ENCODE measurements around the gene ARSI. TPM values are rescaled to one million over a fixed set of nuclear protein-coding genes. Genes with fewer than 3 reads are reported as not detected.

The ARSI gene
- total RNA-seq, 1 donor from 2014 or later: 1.7 TPM

DNA sequence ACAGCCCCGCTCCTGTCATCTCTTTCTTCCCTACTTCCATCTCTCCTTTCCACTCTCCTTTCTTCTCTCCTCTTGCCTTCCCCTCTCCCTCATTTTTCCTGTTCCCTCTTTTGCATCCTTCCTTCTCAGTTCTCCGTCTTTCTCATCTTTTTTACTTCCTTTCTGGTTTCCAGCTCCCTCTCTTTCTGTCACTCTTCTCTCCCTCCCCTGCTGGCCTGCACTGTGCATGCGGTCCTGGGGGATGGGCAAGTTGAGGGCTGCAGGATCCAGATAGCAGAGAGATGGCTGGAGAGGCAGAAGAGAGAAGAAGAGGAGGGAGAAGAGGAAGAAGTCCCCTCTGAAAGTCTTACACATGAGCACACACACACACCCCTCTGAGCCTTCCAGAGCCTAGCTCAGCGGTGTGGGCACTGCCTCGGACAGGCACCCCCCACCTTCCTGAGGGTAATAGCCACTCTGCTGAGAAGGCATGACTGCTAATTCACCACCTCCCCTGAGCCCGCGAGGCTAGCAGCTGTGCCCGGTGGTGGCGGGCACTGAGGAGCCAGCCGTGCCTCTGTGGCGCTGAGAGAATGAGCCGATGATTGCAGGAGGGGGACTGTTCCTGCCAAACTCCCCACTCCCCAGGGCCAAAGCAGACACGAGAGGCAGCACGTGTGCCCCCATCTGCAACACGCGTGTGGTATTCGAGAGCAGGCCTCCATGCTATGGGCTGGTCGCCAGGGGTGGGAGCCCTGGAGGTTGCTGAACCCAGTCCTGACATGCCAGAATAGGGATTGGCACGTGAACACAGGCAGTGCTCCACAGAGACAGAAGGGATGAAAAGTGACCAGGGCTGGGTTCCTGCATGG, 9.4 kb downstream of the ARSI start:
- ATAC-seq: no peak

DNA sequence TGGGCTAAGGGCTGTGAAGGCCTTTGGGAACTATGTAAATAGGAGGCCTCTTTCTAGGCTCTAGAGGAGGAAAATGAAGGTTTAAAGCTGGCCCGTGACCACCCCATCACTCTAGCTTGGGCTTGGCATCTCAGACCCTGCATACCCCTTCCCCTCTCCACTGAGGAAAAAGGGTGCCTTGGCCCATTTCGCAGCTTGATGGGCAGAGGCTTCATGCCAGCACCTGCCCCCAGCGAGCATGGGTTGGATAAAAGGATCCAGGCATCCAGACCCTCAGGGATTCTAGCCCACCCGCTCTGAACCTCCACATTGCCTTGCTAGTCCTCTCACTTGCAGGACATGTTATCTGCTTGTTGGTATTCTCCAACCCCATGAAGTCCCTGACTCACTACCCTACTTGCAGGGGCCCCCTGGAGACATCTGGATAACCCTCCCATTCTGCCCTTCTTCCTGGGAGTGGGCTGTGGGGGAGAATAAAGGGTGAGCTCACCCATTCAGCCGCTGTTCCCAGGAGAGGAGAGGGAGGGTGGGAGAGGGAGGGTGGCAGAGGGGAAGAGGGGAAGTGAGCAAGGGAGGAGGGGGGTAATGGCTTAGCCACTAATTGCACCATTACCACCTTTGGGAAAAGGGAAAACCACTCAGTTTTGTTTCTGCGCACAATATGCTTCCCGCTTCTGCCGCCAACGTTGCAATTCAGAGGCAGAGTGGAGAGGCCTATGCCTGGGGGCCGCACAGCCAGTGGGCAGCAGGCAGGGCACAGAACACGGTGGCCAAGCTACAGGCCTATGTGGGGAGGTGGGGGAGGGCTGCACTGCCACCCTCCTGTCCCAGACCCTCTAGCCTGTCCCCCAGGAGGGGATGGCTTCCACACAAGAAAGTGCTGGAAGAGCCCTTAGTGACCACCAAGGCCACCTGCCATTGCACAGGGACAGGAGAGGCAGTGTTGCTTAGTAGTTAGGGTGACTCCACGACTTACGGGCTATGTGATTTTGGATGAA, 11.0 kb downstream of the ARSI start:
- ATAC-seq: no peak

- ATAC-seq: no peak
Measured at GRCh38 chr5:150289551-150290390, 12.9 kb downstream of the ARSI start, which contains the start of gene CAMK2A. Gene CAMK2A (minus strand): TSS chr5:150289773. CDS start chr5:150289625, 148 bp downstream.

GRCh38 chr5:150288791-150289190, 13.9 kb downstream of the ARSI start:
- ATAC-seq: no peak

DNA sequence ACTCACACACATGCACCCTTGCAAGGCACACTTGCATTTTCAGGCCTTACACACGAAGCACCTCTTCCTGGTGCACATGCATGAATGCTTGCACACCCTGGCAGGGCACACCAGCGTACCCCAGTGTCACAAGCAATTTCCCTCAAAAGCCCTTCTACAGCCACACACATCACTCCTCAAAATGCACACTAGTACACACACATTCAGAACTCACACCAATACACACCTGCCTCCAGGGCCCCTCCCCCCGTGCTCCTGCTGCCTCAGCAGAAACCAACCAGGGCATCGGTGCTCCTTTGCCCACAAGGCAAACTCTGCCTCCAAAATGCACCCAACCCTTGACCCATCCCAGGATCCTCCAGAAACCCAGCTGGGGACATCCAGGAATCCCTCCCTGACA, 14.3 kb downstream of the ARSI start:
- no peak for ATAC-seq

DNA sequence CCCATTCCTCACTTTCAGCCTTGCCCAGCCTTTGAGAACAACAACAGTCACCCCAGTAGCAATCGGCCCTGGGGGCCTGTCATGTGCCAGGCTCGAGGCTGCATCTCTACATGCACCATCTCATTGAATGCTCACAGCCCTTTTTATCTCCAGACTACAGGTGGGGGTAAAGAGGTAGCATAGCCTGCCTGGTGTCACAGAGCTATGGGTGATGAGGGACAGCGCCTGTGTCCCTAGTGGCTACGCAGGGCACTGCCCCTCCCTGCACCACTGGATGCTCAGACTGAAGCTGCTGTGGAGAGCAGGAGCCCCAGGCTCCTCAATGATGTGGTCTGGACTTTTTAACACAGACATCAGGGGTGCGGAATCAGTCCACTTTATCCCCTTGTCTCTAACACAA, 15.9 kb downstream of the ARSI start:
- ATAC-seq: peak; percentile 28

GRCh38 chr5:150285114-150285513, 17.6 kb downstream of the ARSI start:
- ATAC-seq: no peak

- ATAC-seq: no peak
Measured at GRCh38 chr5:150284311-150284710, 18.4 kb downstream of the ARSI start.

DNA sequence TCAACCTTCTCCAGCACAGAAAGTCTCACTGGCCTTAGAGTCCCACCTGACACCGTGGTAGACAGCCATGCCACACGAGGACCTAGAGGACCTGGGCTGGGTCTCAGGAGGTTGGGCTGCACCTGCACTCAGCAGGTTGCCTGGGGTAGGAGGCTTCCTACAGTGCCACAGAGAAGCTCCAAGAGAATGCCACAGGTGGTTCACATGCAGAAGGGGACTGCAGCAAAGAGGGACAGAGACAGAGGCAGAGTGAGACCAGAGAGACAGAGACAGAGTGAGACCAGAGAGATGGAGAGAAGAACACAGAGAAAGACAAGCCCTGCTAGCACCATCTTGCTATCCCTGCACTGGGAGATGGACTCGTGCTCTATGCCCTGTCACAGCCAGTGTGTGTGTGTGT, 18.8 kb downstream of the ARSI start:
- no peak for ATAC-seq

- ATAC-seq: no peak
Measured at GRCh38 chr5:150281987-150282386, 20.7 kb downstream of the ARSI start.

DNA sequence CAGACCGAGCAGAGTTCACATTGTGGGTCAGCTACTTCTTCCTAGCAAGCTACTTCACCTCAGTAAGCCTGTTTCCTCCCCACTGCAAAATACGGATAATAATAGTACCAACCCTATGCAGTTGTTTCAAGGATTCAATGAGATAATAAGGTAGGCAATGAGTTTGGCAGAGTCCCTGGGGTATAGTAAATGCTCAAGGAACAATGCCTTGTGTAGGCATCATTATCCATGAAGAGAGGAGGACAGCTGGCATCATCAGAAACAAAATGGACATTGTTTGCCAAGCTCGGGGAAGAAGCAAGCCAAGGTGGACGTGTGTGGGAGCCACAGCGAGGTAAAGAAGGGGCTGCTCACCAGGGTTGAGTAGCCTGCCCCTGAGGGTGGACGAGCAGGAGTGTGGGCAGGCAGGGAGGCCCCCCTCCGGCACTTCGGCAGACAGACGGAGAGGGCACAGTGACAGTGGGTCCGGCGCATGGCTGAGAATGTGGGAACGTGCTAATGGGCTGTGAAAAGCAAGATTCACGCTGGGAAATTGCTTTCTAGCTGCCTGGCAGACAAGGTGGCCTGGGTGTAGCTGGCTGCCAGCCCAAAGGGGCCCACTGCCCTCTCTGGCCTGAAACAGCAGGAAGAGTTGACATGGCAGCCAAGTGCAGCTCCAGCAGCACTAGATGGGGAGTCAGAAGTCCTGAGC, 23.2 kb downstream of the ARSI start:
- ATAC-seq: no peak

DNA sequence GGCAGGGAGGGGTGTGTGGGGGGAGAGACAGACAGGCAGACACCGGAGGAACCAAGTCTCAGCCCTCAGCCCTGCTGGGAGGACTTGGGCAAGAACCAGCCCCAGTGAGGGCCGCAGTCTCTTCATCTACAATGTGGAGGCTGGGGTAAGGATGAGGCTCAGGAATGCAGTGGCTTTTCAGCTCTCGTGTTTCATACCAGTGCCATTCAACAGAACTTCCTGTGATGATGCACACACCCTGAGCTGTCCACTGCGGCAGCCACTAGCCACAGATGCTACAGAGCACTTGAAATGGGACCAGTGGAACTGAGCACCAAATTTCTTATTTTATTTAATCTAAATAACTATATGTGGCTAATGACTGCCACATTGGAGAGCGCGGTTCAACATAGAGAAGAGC, 23.8 kb downstream of the ARSI start:
- no peak for ATAC-seq

- ATAC-seq: no peak
Measured at GRCh38 chr5:150278046-150278730, 24.5 kb downstream of the ARSI start.

DNA sequence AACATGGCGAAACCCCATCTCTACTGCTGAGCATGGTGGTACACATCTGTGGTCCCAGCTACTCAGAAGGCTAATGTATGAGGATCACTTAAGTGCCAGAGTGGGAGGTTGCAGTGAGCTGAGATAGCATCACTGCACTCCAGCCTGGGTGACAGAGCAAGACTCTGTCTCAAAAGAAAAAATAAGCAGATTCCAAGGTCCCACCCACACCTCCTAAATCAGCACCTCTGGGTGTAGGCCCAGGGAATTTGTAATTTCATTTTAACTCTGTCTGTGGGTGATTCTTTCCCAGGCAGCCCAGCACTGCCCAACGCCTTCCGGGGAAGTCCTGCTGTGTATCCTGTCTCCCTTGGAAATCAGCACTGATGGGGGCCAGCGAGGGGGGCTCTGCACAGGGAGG, 25.7 kb downstream of the ARSI start:
- no peak for ATAC-seq

GRCh38 chr5:150274811-150275210, 27.9 kb downstream of the ARSI start:
- no peak for ATAC-seq

DNA sequence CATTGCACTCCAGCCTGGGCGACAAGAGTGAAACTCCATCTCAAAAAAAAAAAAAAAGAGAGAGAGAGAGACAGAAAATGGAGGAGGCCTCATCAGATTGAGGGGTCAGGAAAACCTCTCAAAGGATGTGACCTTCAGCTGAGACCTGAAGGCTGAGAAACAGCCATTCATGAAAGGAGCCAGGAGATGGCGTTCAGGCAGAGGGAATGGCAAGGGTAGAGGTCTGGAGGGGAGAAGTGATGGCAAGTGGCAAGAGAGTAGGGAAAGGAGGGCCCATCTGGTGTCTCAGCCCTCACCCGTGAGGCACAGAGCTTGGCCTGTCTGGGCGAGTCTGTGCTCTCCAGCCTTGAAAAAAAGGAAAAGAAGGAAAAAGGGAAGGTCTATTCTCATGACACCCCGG, 30.2 kb downstream of the ARSI start:
- ATAC-seq: peak; percentile 51

- ATAC-seq: no peak
Measured at GRCh38 chr5:150271923-150272322, 30.8 kb downstream of the ARSI start.

DNA sequence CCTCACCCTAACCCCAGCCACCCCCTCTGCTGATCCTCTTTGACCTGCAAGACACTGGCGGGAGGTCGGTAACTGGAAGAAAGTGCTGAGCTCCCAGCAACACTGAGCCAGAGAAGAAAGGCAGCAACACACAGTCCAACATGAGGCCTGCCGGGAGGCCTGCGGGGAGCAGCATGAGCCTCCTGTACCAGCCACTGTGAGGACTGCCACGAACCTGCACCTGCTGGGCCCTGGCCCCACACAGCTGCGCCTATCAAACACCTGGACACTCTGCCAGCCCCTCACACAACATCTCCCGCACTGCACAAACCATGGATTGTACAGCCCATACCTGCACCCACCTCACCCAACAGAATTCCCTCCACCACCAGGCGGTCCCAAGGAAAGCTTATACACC, 31.4 kb downstream of the ARSI start:
- ATAC-seq: no peak

- no peak for ATAC-seq
Measured at GRCh38 chr5:150270541-150271295, 32.0 kb downstream of the ARSI start.

- ATAC-seq: no peak
Measured at GRCh38 chr5:150266871-150267291, 35.8 kb downstream of the ARSI start.
